GM10248 (cell line): ENCODE results near the gene PWWP2A.
"Not testable (repeated sequence)": the region's sequence is repeated elsewhere in the genome, so short reads cannot be mapped to it uniquely, and the experiment has no call there.

Source experiments
- CTCF ChIA-PET: fragments of 300-600 bp; sonication (Branson Sonifier 250); formaldehyde crosslinking; extraction: SDS; loops from one replicate; lab custom pipeline; 2021; ENCODE audit warnings: antibody characterized with exemption; lab: Yijun Ruan, JAX
- POLR2A ChIA-PET: fragments of 350-650 bp; sonication (Branson Sonifier 250); formaldehyde crosslinking; extraction: SDS; loops from one replicate; lab custom pipeline; 2020; ENCODE audit warnings: antibody characterized with exemption; lab: Yijun Ruan, JAX
- DNase-seq: peaks from one replicate; pipeline ENCODE4 v3.0.0; 2012; ENCODE audit errors: extremely low spot score
- TF ChIP-seq, protein P1 (sequence below): IDR thresholded peaks from 2 replicates; pipeline ENCODE4 v1.5.1; 2012; ENCODE audit warnings: mild to moderate bottlenecking, low read depth; ENCODE audit errors: extremely low read depth, missing control alignments, control extremely low read depth

The PWWP2A gene

GRCh38 chr5:160152901-160153300 lies 33.7 kb upstream of the PWWP2A start:
- CTCF ChIA-PET, result interaction anchor here (1.4 to 1.5 kb wide), 2 partner anchors 23 to 131 kb away, joined by 5 read pairs; no protein-coding TSS in a partner anchor
- TF ChIP-seq, protein P1, sequence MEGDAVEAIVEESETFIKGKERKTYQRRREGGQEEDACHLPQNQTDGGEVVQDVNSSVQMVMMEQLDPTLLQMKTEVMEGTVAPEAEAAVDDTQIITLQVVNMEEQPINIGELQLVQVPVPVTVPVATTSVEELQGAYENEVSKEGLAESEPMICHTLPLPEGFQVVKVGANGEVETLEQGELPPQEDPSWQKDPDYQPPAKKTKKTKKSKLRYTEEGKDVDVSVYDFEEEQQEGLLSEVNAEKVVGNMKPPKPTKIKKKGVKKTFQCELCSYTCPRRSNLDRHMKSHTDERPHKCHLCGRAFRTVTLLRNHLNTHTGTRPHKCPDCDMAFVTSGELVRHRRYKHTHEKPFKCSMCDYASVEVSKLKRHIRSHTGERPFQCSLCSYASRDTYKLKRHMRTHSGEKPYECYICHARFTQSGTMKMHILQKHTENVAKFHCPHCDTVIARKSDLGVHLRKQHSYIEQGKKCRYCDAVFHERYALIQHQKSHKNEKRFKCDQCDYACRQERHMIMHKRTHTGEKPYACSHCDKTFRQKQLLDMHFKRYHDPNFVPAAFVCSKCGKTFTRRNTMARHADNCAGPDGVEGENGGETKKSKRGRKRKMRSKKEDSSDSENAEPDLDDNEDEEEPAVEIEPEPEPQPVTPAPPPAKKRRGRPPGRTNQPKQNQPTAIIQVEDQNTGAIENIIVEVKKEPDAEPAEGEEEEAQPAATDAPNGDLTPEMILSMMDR, result no peak
- DNase-seq, result no peak
- POLR2A ChIA-PET, result no interaction called here

GRCh38 chr5:160152287-160152686 lies 33.0 kb upstream of the PWWP2A start:
- TF ChIP-seq, protein P1, result no peak
- CTCF ChIA-PET, result interaction anchor here (1.4 to 1.5 kb wide), 2 partner anchors 22 to 131 kb away, joined by 5 read pairs; no protein-coding TSS in a partner anchor
- POLR2A ChIA-PET, result no interaction called here
- no peak for DNase-seq

DNA sequence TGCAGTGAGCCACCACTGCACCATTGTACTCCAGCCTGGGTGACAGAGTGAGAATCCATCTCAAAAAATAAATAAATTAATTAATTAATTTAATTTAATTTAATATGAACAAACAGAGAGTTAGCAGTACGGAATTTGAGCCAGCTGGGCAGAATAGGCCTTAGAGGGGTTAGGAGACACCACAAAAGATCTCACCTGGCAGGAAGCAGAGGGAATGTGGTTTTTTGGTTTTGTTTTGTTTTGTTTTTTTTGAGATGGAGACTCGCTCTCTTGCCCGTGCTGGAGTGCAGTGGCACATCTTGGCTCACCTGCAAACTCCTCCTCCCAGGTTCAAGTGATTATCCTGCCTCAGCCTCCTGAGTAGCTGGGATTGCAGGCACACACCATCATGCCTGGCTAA lies 31.8 kb upstream of the PWWP2A start:
- ChIA-PET POLR2A (no interaction called here), CTCF (no interaction called here)
- no peak for DNase-seq
- TF ChIP-seq, protein P1, result no peak

DNA sequence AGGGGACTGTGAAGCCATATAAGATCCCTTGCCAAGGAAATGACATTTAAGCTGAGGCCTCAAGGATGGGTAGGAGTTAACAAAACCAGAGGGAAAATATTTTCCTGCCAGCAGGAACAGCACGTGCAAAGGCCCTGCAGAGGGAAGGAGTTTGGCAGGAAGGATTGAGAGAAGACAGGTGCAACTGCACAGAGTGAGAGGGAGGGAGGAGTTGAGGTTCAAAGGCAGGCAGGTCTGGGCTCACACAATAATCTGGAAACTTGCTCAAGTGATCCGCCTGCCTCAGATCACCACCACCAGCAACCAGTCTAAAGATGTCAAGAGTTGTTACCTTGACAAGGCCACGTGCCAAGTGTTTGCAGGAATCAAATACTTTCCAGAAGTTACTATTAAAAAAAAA lies 31.1 kb upstream of the PWWP2A start:
- ChIA-PET POLR2A (no interaction called here), CTCF (interaction anchor here (1.1 kb wide), 1 partner anchor 13 kb away, joined by 4 read pairs; no protein-coding TSS in a partner anchor)
- TF ChIP-seq, protein P1, result no peak
- DNase-seq, result no peak

GRCh38 chr5:160144436-160144835 lies 25.2 kb upstream of the PWWP2A start:
- CTCF ChIA-PET, POLR2A ChIA-PET, DNase-seq: not testable (repeated sequence)

DNA sequence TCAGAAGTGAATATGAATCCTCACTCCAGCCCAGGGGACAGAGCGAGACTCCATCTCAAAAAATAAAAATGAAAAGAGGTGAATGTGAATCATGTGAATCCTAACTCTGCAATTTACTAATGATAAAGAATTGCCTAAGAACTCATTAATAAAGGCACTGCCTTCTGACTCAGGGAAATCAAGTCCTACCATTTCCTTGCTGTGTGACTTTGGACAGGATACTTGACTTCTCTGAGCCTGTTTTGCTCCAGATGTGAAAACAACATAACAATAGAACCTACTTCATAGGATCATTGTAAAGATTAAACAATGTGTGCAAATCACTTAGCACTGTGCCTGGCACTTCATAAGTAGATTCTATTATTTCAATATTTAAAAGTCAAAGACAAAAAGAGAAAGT lies 15.1 kb upstream of the PWWP2A start:
- ChIA-PET POLR2A (no interaction called here), CTCF (interaction anchor here (1.3 kb wide), 1 partner anchor 33 kb away, joined by 3 read pairs; no protein-coding TSS in a partner anchor)
- TF ChIP-seq, protein P1, result no peak
- DNase-seq, result no peak

DNA sequence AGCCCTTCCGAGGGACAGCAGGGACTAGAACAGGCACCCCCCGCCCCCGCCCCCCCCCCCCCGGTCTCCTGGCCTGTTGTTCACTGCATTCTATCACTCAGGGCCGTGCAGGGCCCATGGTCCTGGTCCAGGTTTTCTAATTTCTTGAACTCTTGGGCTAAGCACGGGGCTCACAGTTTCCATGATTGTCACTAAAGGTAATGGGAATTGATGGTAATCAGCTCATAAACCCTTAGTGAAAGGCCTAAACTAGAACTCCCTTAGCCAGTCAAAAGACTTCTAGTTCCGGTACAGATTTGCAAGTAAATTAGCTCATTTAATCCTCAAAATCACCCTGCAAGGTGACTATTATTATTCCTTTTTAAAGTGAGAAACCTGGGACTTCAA lies 14.7 kb upstream of the PWWP2A start:
- DNase-seq, result no peak
- TF ChIP-seq, protein P1, result no peak
- ChIA-PET POLR2A (no interaction called here), CTCF (interaction anchor here (0.8 kb wide), 1 partner anchor 26 kb away, joined by 3 read pairs; no protein-coding TSS in a partner anchor)
